NK-92 (cell line): Measurements from ENCODE around the gene CHRNB1.

Experiments
- DNase-seq: peaks from one replicate; lab custom pipeline; 2025; ENCODE audit not compliant: unreplicated experiment; lab: John Stamatoyannopoulos, UW

CHRNB1 gene

DNA sequence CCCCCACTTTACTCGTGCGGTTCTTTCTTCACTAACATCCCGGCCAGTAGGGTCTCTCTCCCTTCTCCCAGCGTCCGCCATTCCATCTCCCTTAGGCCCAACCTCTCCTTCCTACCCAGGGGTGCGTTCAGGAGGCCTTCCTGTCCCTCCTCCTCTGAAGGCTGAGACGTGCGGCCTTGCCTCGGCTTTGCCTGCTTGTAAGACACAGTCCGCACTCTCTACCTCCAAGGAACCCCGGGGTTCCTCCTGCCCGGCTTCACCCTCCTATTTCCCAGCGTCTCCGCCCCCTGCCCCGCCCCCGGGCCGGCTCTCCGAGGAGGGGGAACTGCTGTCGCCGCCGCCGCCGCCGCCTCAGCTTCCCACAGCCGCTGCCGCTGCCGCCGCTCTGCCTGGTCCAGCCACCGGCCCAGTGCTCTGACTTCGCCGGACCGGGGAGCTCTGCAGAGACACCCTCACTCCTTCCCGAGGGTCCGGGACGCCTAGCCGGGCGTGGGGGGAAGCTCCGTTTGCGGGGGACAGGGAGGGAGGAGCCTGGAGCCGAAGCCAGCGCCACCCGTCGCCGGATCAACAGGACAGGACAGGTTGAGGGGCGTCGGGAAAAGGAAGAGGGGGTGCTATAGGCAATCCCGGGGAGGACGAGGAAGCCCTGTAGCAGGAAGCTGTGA, 6.8 kb upstream of the CHRNB1 start:
- DNase-seq, result no peak

- no peak for DNase-seq
These were observed 6.0 kb upstream of the CHRNB1 start for GRCh38 chr17:7438656-7439460.

DNA sequence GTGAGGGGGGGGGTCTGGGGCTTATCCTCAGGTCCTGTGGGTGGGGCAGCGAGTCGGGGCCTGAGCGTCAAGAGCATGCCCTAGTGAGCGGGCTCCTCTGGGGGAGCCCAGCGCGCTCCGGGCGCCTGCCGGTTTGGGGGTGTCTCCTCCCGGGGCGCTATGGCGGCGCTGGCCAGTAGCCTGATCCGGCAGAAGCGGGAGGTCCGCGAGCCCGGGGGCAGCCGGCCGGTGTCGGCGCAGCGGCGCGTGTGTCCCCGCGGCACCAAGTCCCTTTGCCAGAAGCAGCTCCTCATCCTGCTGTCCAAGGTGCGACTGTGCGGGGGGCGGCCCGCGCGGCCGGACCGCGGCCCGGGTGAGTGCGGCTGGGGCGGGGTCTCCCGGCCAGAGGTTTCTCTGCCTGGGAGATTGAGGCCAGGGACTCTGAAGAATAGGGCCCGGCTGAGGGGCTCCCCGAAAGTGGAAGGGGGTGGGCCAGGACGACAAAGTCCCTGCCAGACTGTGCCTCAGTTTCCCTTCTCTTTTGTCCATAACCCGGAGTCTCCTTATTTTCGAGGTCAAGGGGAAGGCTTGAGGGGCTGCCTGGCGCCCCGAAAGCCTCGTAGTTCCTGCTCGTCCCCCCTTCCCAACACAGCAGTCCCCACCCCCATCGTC, 5.3 kb upstream of the CHRNB1 start, which contains the start of gene FGF11:
FGF11 (plus strand) TSS at position 51 of the 651 bp plus-strand sequence; CDS start at position 160, 109 bp downstream.
- no peak for DNase-seq

- DNase-seq, result no peak
These were observed 4.6 kb upstream of the CHRNB1 start for GRCh38 chr17:7440113-7440833.

- no peak for DNase-seq
These were observed 4.0 kb upstream of the CHRNB1 start for GRCh38 chr17:7440834-7441195.

- no peak for DNase-seq
These were observed 3.6 kb upstream of the CHRNB1 start for GRCh38 chr17:7441266-7441665.

GRCh38 chr17:7442142-7442541, 2.7 kb upstream of the CHRNB1 start:
- no peak for DNase-seq

DNA sequence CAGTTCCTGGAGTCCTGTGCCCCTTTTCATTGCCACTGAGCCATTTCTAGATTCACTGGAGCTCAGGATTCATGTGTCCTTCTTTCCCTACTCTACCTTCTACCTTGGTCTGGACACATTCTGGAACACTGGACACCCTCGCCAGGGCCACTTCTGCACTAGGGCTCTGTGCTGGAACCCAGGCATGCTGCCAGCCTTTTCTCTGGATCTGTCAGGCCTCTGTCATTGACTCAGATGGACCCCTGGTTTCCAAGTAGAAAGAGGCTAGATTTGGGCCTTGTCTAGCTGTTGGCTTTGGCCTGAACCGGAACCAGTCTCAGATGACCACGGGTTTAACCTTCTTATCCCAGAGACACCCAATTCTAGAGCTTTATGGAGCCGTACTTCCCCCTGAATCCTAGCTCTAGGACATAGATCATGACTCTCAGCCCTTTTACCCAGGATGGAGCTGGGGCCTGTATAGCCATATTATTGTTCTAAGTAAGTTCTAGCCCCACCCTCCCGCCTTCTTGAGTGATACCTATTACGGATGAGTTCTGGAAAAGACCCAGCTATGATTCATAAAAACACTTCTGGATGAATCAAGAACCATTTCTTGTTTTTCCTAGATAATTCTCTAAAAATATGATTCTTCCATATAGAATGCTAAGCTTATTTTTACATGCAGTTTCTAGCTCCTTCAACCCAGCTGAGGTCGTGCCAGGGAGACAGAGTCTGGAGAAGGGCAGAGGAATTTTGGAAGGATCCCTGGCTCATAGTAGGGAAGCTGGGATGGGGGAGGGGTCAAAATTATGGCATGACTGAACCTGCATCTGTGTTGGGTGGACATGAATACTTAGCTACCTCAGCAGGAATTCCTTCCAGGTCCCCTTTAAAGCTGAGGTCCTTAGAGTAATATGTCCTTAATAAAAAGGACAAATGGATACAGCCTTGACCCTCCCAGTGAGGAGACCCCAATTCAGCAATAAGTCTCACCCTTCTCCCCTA, 1.1 kb upstream of the CHRNB1 start:
- DNase-seq, result no peak

DNA sequence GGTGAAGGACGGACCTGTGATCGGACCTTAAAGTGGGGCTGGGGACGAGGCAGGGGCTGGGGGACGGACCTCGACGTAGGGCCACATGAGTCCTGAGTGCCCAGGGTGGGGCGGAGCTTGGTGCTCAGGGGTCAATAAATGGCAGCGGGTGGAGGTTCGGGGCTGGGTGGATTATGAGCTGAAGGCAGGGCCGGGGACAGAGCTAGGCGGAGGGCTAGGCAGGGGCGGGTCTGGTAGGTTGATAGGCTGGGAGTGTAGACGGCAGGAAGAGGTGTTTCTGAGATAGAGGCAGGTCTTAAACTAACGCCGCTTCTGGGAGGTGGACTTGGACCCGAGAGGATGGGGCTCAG, 733 bp downstream of the CHRNB1 start:
- DNase-seq, result no peak

DNA sequence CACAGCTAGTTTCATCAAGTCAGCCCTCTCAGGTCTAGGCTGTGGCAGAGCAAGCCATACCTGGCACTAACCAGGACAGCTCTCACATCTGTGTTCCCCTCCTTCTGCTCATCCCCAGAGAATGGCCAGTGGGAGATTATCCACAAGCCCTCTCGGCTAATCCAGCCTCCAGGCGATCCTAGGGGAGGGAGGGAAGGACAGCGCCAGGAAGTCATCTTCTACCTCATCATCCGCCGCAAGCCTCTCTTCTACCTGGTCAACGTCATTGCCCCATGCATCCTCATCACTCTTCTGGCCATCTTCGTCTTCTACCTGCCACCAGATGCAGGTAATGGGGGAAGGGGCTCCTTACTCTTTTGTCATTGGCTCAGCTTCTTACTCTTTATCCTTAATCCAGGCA, 3.6 kb downstream of the CHRNB1 start:
- no peak for DNase-seq

DNA sequence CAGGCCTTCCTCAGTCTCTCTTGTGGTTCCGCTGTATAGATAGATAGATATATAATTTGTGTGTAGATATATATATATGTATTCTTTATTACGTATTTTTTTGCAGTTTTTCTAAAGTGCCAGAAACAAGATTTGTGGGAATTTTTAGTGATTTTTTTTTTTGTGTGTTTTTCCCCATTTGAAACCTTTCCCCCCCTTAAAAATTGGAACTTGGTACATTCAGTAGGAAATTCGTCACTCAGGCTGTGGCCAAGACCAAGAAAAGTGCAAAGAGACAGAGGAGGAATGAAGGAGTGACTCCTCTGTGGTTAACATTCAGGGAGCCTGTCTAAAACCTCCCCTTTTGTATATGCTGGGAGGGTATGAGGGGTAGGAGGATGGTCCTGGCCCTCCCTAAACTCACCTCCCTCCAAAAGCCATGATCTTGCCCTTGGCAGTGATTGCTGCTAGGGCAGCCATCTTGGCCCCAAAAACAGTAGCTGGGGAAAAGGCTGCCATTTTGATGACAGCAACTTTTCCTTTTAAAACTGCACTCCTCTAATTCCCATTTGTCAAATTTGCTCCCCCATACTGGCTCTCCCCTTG, 15.2 kb downstream of the CHRNB1 start:
- no peak for DNase-seq

GRCh38 chr17:7460850-7461660, 16.2 kb downstream of the CHRNB1 start:
- no peak for DNase-seq

- no peak for DNase-seq
These were observed 17.9 kb downstream of the CHRNB1 start for GRCh38 chr17:7462474-7463371.

GRCh38 chr17:7463372-7463846, 18.5 kb downstream of the CHRNB1 start:
- no peak for DNase-seq

DNA sequence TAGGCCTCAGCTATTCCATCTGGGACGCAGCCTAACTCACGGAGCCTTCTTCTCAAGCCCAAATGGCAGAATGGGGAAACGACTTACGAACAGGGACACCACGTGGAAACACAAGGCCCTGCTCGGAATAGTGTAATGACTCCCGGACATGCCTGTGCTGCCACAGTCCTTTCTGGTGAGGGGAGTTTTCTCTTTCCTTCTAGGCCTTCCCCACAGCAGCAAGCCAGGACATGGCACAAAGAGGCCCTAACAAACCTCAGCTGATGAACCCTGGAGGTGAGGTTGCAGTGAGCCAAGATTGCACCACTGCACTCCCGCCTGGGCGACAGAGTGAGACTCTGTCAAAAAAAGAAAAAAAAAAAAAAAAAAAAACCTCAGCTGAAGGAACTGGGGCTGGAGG, 19.2 kb downstream of the CHRNB1 start:
- DNase-seq, result no peak

GRCh38 chr17:7465597-7466275, 20.9 kb downstream of the CHRNB1 start:
- DNase-seq, result no peak

- DNase-seq, result no peak
These were observed 21.4 kb downstream of the CHRNB1 start for GRCh38 chr17:7466318-7466638.
